ENCODE results near the gene SIPA1L3. TPM values are rescaled to one million over a fixed set of nuclear protein-coding genes. Genes with fewer than 3 reads are reported as not detected.

The SIPA1L3 gene
- 41.8 to 53.7 TPM (median 51.3 TPM) in 5 replicates for total RNA-seq (2022; extraction: Qiagen RNA extraction; ENCODE audit: low read depth)

GRCh38 chr19:37906869-37907734 lies at the start of gene SIPA1L3:
SIPA1L3 (plus strand) TSS chr19:37907208; CDS start chr19:38081566, 174,358 bp downstream.

GRCh38 chr19:37905946-37906868 lies 801 bp upstream of the SIPA1L3 start, which contains the start of gene WDR87:
WDR87 (minus strand) TSS chr19:37906594; CDS start chr19:37898239, 8,355 bp downstream.

GRCh38 chr19:38224014-38224862 lies 317.2 kb downstream of the SIPA1L3 start, which contains the start of gene DPF1:
DPF1 (minus strand) TSS chr19:38224222; CDS start chr19:38224142, 80 bp downstream.

Other genes with a start within 250 kb of the SIPA1L3 start
- gene ZNF607, start 187.4 kb upstream of the SIPA1L3 start, total RNA-seq (2022; extraction: Qiagen RNA extraction; ENCODE audit: low read depth): 4.5 to 6.2 TPM (median 5.5 TPM) in 5 replicates
- gene ZNF573, start 127.6 kb upstream of the SIPA1L3 start, total RNA-seq (2022; extraction: Qiagen RNA extraction; ENCODE audit: low read depth): 1.7 to 3.1 TPM (median 2.4 TPM) in 5 replicates
- not detected in 5 replicates for gene WDR87, start 614 bp upstream of the SIPA1L3 start, total RNA-seq (2022; extraction: Qiagen RNA extraction; ENCODE audit: low read depth)

Measured in A549 treated with DMSO at 1 μM for 4 hours (cell line).